PC-3 (cell line): ENCODE measurements around the gene ZNF496. TPM values are rescaled to one million over a fixed set of nuclear protein-coding genes. Genes with fewer than 3 reads are reported as not detected.

ENCODE experiments used
- ATAC-seq: fragments of 200-7000 bp; cut with Tn5 transposase; 2 replicates; pipeline ENCODE4 v1.9.1; 2020; ENCODE audit warnings: mild to moderate bottlenecking, moderate library complexity
- BruUV-seq: library from RNA; stranded (reverse); fragments of 400-500 nt; replicated peaks from 2 replicates; lab custom pipeline; 2021; lab: Mats Ljungman, UMichigan
- CTCF ChIA-PET: fragments of 300-600 bp; sonication (Branson Sonifier 250); formaldehyde crosslinking; loops from one replicate; lab custom pipeline; 2022; ENCODE audit warnings: antibody characterized with exemption; lab: Charles Lee
- POLR2A ChIA-PET: fragments of 300-600 bp; sonication (Branson Sonifier 250); formaldehyde crosslinking; loops from one replicate; lab custom pipeline; 2022; ENCODE audit warnings: antibody characterized with exemption; ENCODE audit not compliant: unreplicated experiment; lab: Charles Lee
- DNase-seq: peaks from one replicate; pipeline ENCODE4 v3.0.0-alpha.2; 2015
- H2AFZ ChIP-seq: fragments of 300-600 bp; sonication (generic); 2 replicates; pipeline ENCODE4 v1.6.0; 2016; ENCODE audit warnings: antibody characterized with exemption, low read length
- H3F3A ChIP-seq: fragments of 300-600 bp; sonication (generic); one replicate; pipeline ENCODE4 v1.6.0; 2017; ENCODE audit warnings: antibody characterized with exemption, low read length, control low read depth, mild to moderate bottlenecking; ENCODE audit not compliant: unreplicated experiment
- H3K27ac ChIP-seq: fragments of 300-600 bp; sonication (generic); 2 replicates; pipeline ENCODE4 v1.5.1; 2016; ENCODE audit warnings: mild to moderate bottlenecking, low read length
- H3K27me3 ChIP-seq: fragments of 300-600 bp; sonication (generic); 2 replicates; pipeline ENCODE4 v1.6.1; 2016; ENCODE audit warnings: low read length, mixed read lengths
- H3K36me3 ChIP-seq: fragments of 300-600 bp; sonication (generic); 2 replicates; pipeline ENCODE4 v1.6.1; 2016; ENCODE audit warnings: low read depth, mixed run types, low read length, mixed read lengths
- H3K4me1 ChIP-seq: fragments of 300-600 bp; sonication (generic); 2 replicates; pipeline ENCODE4 v1.5.1; 2016; ENCODE audit warnings: low read length; ENCODE audit not compliant: insufficient read depth
- H3K4me2 ChIP-seq: fragments of 300-600 bp; sonication (generic); 2 replicates; pipeline ENCODE4 v1.6.0; 2016; ENCODE audit warnings: low read length
- H3K4me3 ChIP-seq: fragments of 300-600 bp; sonication (generic); 2 replicates; pipeline ENCODE4 v1.5.1; 2016; ENCODE audit warnings: mild to moderate bottlenecking, low read length, mixed read lengths
- H3K79me2 ChIP-seq: fragments of 300-600 bp; sonication (generic); 2 replicates; pipeline ENCODE4 v1.6.1; 2017; ENCODE audit warnings: low read length, mixed read lengths
- H3K9ac ChIP-seq: fragments of 300-600 bp; sonication (generic); 2 replicates; pipeline ENCODE4 v1.6.0; 2016; ENCODE audit warnings: mild to moderate bottlenecking, low read length
- H3K9me2 ChIP-seq: fragments of 300-600 bp; sonication (generic); replicated peaks from 2 replicates; pipeline ENCODE4 v1.6.1; 2016; ENCODE audit warnings: mixed run types, low read length, mixed read lengths
- H3K9me3 ChIP-seq: fragments of 300-600 bp; sonication (generic); 2 replicates; pipeline ENCODE4 v1.6.1; 2016; ENCODE audit warnings: low read length, mixed read lengths
- H4K20me1 ChIP-seq: fragments of 300-600 bp; sonication (generic); 2 replicates; pipeline ENCODE4 v1.6.1; 2016; ENCODE audit warnings: low read length, mixed read lengths
- CTCF ChIP-seq: fragments of 300-600 bp; sonication (generic); conservative IDR thresholded peaks from 2 replicates; pipeline ENCODE4 v1.5.1; 2017; ENCODE audit warnings: antibody characterized with exemption, low read depth, mild to moderate bottlenecking, low read length
- EZH2 ChIP-seq: fragments of 300-600 bp; sonication (generic); IDR thresholded peaks from one replicate; pipeline ENCODE4 v1.6.1; 2017; ENCODE audit warnings: antibody characterized with exemption, mild to moderate bottlenecking, low read length; ENCODE audit not compliant: unreplicated experiment
- EZH2phosphoT487 ChIP-seq: fragments of 300-600 bp; sonication (generic); IDR thresholded peaks from 2 replicates; pipeline ENCODE4 v1.6.1; 2018; ENCODE audit warnings: mild to moderate bottlenecking, antibody characterized with exemption, low read length, borderline replicate concordance
- intact Hi-C: fragments of 100-400 bp; cut with micrococcal nuclease; formaldehyde crosslinking; loops from 2 replicates; pipeline ENCODE4 v1.9.0; 2023
- total RNA-seq: library from RNA; depleted of rRNA; stranded (reverse); fragments of >200 nt; gene quantifications from 2 replicates; pipeline ENCODE4 v1.2.3, GENCODE V29; 2014

ZNF496 gene
- total RNA-seq, 1 experiment from 2014 or later = 79.4 TPM

GRCh38 chr1:247332215-247332622 is 552 bp upstream of the ZNF496 start:
- TF ChIP-seq EZH2 = no peak
- TF ChIP-seq CTCF = peak; percentile 33
- no peak for TF ChIP-seq EZH2phosphoT487
- DNase-seq = peak; percentile 72
- Histone ChIP-seq H4K20me1 (peaks cover 5% of the 10 kb centered on the region; the same call in 1 of the 2 replicates), H3K9me3 (no peaks in the 10 kb centered on the region), H3K27me3 (no peaks in the 10 kb centered on the region), H3K79me2 (peaks cover 95% of the 10 kb centered on the region), H3K36me3 (peaks cover 25% of the 10 kb centered on the region), H3K4me1 (peaks cover 54% of the 10 kb centered on the region), H3F3A (no peaks in the 10 kb centered on the region), H3K9me2 (no peaks in the 10 kb centered on the region), H3K9ac (peak overlapping the region; percentile 95), H3K4me2 (peak overlapping the region; percentile 99), H3K27ac (peak overlapping the region; percentile 47), H2AFZ (peak overlapping the region; percentile 86), H3K4me3 (peak overlapping the region; percentile 88)
- peak; percentile 40 for ATAC-seq
- ChIA-PET CTCF (interaction anchor here (0.6 kb wide), 1 partner anchor 58 kb away, joined by 5 read pairs; no protein-coding TSS in a partner anchor), POLR2A (interaction anchor here (0.7 kb wide), 1 partner anchor 1617 kb away, joined by 3 read pairs; no protein-coding TSS in a partner anchor)
- BruUV-seq = no TSS peak
- intact Hi-C loops = loop anchor here (5.0 kb wide), 1 partner anchor 220 kb away; no protein-coding TSS in a partner anchor

GRCh38 chr1:247331172-247331524 is 519 bp downstream of the ZNF496 start:
- Histone ChIP-seq H4K20me1 (peaks cover 5% of the 10 kb centered on the region; the same call in 1 of the 2 replicates), H3K79me2 (peaks cover 90% of the 10 kb centered on the region)

More at GRCh38 chr1:247331172-247331524, 519 bp downstream of the ZNF496 start:
- Histone ChIP-seq H3K27me3 (no peaks in the 10 kb centered on the region), H3K27ac (peak overlapping the region; percentile 51), H3K9me2 (no peaks in the 10 kb centered on the region), H3K9ac (peak overlapping the region; percentile 95), H3K4me2 (peak overlapping the region; percentile 90), H3K4me1 (peaks cover 43% of the 10 kb centered on the region), H3K4me3 (peak overlapping the region; percentile 88), H3K36me3 (peaks cover 32% of the 10 kb centered on the region), H2AFZ (peak overlapping the region; percentile 87), H3K9me3 (no peaks in the 10 kb centered on the region), H3F3A (no peaks in the 10 kb centered on the region)
- BruUV-seq = no TSS peak
- ChIA-PET CTCF (interaction anchor here (0.9 kb wide), 1 partner anchor 1292 kb away, joined by 5 read pairs; no protein-coding TSS in a partner anchor), POLR2A (interaction anchor here (0.7 kb wide), 1 partner anchor 11 kb away, joined by 4 read pairs; no protein-coding TSS in a partner anchor)
- intact Hi-C loops = loop anchor here (1.0 to 5.0 kb wide), 2 partner anchors 122 to 219 kb away; no protein-coding TSS in a partner anchor
- DNase-seq (peak; percentile 92), ATAC-seq (peak; percentile 69)
- no peak for TF ChIP-seq EZH2
- TF ChIP-seq EZH2phosphoT487 = no peak
- TF ChIP-seq CTCF = no peak
